Raji (cell line): ENCODE measurements around the gene IL11.
A peak's percentile ranks its signal among the peaks of the same experiment; 100 is the strongest.

Experiments used
- POLR2A ChIP-seq: IDR thresholded peaks from 2 replicates; pipeline ENCODE4 v1.6.1; 2011; ENCODE audit warnings: low read depth, low read length, control low read depth; ENCODE audit not compliant: insufficient read depth

The IL11 gene

DNA sequence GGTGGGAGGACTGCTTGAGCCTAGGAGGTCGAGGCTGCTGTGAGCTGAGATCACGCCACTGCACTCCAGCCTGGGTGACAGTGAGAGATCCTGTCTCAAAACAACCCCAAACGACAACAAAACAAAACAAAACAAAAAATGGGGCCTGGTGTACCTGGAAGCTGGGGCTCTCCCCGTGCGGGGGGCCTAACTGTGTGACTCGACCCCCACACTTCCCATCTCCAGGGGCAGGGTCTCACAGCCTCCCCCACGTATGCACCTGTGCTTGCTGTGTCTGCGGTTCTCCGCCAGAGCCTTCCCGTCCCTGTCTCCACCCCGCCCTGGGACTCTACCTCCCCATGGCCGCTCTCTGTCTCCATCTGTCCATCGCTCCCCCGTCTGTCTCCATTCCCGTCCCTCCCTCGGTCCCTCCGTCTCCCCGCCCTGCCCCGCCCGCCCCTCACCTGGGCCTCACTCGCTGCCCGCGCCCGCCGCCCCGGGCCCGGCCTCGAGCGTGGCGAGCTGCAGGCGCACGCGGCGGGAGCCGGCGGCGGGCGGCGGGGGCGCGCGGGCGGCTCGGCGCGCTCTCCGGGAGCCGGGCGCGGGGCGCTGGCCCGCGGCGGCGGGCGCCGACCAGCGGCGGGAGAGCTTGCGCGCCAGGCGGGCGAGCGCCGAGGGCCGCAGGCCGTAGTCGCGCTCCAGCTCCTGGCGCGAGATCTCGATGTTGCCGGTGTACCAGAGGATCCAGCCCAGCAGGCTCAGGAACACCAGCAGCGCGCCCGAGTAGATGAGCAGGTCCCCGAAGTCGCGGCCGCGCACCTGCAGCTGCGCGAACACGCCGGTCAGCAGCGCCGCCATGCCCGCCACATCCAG lies 13.2 kb upstream of the IL11 start:
- peak; percentile 41 for TF ChIP-seq POLR2A

GRCh38 chr19:55382522-55383054 lies 12.3 kb upstream of the IL11 start:
- TF ChIP-seq POLR2A, result no peak

- no peak for TF ChIP-seq POLR2A
Observed at GRCh38 chr19:55382013-55382412, 11.8 kb upstream of the IL11 start.

- no peak for TF ChIP-seq POLR2A
Observed at GRCh38 chr19:55379174-55379573, 8.9 kb upstream of the IL11 start.

GRCh38 chr19:55377356-55378131 lies 7.3 kb upstream of the IL11 start:
- no peak for TF ChIP-seq POLR2A

DNA sequence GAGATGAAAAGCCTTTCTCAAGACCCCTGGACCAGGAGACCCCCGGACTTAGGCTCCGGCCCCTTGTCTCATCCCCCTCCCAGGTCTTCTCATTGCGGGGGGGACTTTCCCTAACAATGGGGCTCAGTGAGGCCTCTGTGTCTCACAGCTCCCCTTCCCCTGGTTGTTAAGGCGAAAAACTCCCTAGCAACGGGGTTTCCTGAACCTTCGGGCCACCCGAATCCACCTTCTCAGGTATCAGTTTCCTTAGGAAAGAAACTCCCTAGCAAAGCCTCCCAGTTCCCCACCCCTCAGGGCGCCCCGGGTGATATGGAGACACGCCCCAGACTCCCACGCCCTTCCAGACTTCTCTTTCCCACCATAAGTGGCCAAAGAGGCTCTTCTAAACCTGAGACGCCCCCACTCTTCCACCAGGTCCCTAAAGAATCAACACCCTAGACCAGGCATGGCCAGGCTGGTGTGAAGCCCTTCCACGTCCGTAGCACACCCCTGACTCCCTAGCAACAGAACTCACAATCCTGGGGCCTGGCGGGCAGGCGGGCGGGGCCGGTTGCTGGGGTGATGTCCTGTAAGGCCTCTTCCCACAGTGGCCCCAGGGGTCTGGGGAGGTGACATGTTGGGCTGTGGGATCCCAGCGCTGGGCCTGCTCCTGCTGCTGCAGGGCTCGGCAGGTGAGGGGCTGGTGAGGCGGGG lies 6.1 kb upstream of the IL11 start, which contains the start of gene TMEM190:
Gene TMEM190 (plus strand): TSS at position 586 of the 693 bp plus-strand sequence. CDS start 28 bp downstream, at position 614.
- TF ChIP-seq POLR2A, result no peak

DNA sequence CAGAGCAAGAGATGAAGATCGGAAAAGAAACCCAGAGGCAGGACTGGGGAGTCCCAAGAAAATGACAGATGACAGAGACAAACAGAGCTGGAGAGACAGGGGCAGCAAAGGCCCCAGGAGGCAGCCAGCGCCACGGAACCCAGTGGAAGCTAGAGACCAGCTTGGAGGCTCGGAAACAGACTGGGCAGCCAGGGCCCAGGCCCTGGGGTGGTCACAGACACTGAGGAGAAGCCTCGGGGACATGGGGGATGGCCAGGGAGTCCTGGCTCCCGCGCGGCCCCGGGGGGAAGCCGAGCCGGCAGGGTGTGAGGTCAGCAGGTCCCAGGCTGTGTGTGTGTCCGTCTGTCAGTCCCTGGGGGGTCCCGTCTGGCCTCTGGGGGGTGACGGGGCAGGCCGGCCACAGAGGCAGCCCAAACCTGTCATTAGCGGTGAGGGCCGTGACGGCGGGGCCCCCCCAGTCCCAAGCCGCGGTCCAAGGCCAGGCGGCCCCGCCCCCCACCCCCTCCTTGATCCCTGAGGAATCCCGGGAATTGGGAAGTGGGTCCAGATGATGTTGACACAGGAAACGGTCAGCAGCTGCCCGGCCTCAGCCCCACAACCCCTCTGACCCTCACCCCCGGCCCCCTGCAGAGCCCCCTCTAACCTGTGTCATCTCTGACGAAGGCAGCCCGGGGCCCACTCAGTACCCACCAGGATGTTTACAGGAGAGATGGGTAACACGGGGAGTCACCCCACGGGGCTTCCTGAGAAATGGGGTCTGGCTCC lies 3.9 kb upstream of the IL11 start:
- TF ChIP-seq POLR2A, result no peak

DNA sequence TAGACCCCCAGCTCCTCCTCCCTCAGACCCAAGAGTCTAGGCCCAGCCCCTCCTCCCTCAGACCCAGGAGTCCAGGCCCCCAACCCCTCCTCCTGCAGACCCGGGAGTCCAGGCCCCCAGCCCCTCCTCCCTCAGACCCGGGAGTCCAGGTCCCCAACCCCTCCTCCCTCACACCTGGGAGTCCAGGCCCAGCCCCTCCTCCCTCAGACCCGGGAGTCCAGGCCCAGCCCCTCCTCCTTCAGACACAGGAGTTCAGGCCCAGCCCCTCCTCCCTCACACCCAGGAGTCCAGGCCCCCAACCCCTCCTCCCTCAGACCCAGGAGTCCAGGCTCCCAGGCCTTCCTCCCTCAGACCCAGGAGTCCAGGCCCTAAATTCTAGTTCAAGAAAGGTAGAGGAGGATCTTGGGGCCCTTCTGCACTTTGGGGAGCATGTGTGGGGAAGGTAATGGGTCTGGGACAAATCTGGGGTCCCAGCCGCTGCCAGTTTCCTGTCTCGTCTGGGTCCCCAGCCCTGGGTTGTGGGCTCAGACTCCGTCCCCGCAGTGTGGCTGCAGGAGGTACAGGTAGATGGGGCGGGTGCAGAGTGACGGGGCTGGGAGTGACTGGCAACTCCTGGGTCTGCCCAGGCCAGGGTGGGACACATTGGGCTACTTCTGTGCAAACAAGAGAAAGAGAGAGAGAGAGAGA lies 3.2 kb upstream of the IL11 start:
- no peak for TF ChIP-seq POLR2A

GRCh38 chr19:55372316-55373081 lies 2.2 kb upstream of the IL11 start:
- TF ChIP-seq POLR2A, result 0 out of 2 replicates have a peak, but pooled peaks have one; percentile 15

- TF ChIP-seq POLR2A, result no peak
Observed at GRCh38 chr19:55369653-55370304, 484 bp downstream of the IL11 start.

DNA sequence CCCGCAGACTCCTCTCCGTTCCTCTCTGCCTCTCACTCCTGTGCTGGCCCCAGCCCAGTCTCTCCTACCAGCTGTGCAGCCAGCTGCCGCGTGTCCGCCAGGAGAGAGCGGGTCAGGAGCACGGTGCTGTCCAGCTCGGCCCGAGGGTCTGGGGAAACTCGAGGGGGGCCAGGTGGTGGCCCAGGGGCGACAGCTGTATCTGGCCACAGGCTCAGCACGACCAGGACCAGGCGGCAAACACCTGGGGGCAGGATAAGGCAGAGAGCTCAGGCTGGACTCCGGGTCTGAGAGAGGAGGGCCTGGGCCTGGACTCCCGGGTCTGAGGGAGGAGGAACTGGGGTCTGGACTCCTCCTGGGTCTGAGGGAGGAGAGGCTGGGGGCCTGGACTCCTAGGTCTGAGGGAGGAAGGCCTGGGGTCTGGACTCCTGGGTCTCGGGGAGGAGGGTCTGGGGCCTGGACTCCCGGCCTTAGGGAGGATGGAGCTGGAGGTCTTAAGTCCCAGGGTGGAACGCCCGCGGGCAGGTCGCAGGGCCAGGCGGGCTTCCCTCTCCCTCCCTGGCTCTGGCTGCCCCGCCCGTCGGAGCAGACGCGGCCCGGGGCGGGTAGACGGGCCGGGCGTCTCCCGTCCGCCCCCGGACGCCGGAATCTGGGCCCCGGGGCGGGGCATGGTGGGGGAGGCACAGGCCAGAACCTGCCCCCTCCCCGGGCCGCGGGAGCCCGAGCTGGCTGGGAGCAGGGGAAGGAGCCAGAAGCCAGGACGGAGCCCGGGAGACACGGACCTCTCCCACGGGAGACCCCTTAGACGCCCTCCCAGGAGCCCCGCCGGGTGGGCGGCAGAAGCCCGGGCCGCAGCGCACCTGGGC lies 1.3 kb downstream of the IL11 start:
- no peak for TF ChIP-seq POLR2A

GRCh38 chr19:55368106-55368505 lies 2.2 kb downstream of the IL11 start:
- no peak for TF ChIP-seq POLR2A
